ENCODE data around the gene BARHL2.

Gene BARHL2

GRCh38 chr1:90748668-90749067 is 31.6 kb upstream of the BARHL2 start:
- no peak for TF ChIP-seq GABPA (IDR thresholded peaks at IDR 0.05; ENCODE audit: low read depth)
- TF ChIP-seq, protein P1, sequence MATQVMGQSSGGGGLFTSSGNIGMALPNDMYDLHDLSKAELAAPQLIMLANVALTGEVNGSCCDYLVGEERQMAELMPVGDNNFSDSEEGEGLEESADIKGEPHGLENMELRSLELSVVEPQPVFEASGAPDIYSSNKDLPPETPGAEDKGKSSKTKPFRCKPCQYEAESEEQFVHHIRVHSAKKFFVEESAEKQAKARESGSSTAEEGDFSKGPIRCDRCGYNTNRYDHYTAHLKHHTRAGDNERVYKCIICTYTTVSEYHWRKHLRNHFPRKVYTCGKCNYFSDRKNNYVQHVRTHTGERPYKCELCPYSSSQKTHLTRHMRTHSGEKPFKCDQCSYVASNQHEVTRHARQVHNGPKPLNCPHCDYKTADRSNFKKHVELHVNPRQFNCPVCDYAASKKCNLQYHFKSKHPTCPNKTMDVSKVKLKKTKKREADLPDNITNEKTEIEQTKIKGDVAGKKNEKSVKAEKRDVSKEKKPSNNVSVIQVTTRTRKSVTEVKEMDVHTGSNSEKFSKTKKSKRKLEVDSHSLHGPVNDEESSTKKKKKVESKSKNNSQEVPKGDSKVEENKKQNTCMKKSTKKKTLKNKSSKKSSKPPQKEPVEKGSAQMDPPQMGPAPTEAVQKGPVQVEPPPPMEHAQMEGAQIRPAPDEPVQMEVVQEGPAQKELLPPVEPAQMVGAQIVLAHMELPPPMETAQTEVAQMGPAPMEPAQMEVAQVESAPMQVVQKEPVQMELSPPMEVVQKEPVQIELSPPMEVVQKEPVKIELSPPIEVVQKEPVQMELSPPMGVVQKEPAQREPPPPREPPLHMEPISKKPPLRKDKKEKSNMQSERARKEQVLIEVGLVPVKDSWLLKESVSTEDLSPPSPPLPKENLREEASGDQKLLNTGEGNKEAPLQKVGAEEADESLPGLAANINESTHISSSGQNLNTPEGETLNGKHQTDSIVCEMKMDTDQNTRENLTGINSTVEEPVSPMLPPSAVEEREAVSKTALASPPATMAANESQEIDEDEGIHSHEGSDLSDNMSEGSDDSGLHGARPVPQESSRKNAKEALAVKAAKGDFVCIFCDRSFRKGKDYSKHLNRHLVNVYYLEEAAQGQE (IDR thresholded peaks at IDR 0.05; ENCODE audit: insufficient replicate concordance, low read depth): no peak
- no peak for TF ChIP-seq SPI1 (IDR thresholded peaks at IDR 0.05; ENCODE audit: borderline replicate concordance, low read depth)
- TF ChIP-seq, protein P2, sequence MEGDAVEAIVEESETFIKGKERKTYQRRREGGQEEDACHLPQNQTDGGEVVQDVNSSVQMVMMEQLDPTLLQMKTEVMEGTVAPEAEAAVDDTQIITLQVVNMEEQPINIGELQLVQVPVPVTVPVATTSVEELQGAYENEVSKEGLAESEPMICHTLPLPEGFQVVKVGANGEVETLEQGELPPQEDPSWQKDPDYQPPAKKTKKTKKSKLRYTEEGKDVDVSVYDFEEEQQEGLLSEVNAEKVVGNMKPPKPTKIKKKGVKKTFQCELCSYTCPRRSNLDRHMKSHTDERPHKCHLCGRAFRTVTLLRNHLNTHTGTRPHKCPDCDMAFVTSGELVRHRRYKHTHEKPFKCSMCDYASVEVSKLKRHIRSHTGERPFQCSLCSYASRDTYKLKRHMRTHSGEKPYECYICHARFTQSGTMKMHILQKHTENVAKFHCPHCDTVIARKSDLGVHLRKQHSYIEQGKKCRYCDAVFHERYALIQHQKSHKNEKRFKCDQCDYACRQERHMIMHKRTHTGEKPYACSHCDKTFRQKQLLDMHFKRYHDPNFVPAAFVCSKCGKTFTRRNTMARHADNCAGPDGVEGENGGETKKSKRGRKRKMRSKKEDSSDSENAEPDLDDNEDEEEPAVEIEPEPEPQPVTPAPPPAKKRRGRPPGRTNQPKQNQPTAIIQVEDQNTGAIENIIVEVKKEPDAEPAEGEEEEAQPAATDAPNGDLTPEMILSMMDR (IDR thresholded peaks at IDR 0.05; ENCODE audit: insufficient read depth, low read length): no peak
- no peak for TF ChIP-seq POLR2AphosphoS5 (IDR thresholded peaks at IDR 0.05; ENCODE audit: low read depth)
- H3K4me3 ChIP-seq (replicated peaks; ENCODE audit: insufficient read depth, low read length): no peak overlapping the region
- no peak overlapping the region for H3K27ac ChIP-seq (replicated peaks)
- no peak for DNase-seq (ENCODE audit: low read depth in 1 of 2, low spot score in 1 of 2)
- H3K27me3 ChIP-seq (ENCODE audit: insufficient read depth, poor library complexity, severe bottlenecking): no peaks in the 10 kb centered on the region

- Histone ChIP-seq H3K27me3 (ENCODE audit: insufficient read depth, poor library complexity, severe bottlenecking) (no peaks in the 10 kb centered on the region), H3K27ac (replicated peaks) (no peak overlapping the region), H3K4me3 (replicated peaks; ENCODE audit: insufficient read depth, low read length) (no peak overlapping the region)
- TF ChIP-seq POLR2AphosphoS5 (IDR thresholded peaks at IDR 0.05; ENCODE audit: low read depth) (no peak), GABPA (IDR thresholded peaks at IDR 0.05; ENCODE audit: low read depth) (no peak), SPI1 (IDR thresholded peaks at IDR 0.05; ENCODE audit: borderline replicate concordance, low read depth) (no peak)
- TF ChIP-seq, protein P1 (IDR thresholded peaks at IDR 0.05; ENCODE audit: insufficient replicate concordance, low read depth): no peak
- TF ChIP-seq, protein P2 (IDR thresholded peaks at IDR 0.05; ENCODE audit: insufficient read depth, low read length): no peak
- no peak for DNase-seq (ENCODE audit: low read depth in 1 of 2, low spot score in 1 of 2)
Measured at GRCh38 chr1:90746857-90747256, 29.8 kb upstream of the BARHL2 start.

GRCh38 chr1:90745972-90746371 is 28.9 kb upstream of the BARHL2 start:
- no peaks in the 10 kb centered on the region for H3K27me3 ChIP-seq (ENCODE audit: insufficient read depth, poor library complexity, severe bottlenecking)
- DNase-seq (ENCODE audit: low read depth in 1 of 2, low spot score in 1 of 2): no peak
- no peak for TF ChIP-seq SPI1 (IDR thresholded peaks at IDR 0.05; ENCODE audit: borderline replicate concordance, low read depth)
- TF ChIP-seq, protein P2 (IDR thresholded peaks at IDR 0.05; ENCODE audit: insufficient read depth, low read length): no peak
- TF ChIP-seq GABPA (IDR thresholded peaks at IDR 0.05; ENCODE audit: low read depth): no peak
- no peak for TF ChIP-seq POLR2AphosphoS5 (IDR thresholded peaks at IDR 0.05; ENCODE audit: low read depth)
- TF ChIP-seq, protein P1 (IDR thresholded peaks at IDR 0.05; ENCODE audit: insufficient replicate concordance, low read depth): no peak
- H3K4me3 ChIP-seq (replicated peaks; ENCODE audit: insufficient read depth, low read length): no peak overlapping the region
- no peak overlapping the region for H3K27ac ChIP-seq (replicated peaks)
